HG03457 (cell line): ENCODE measurements around the gene POTEB2.
"Not testable (repeated sequence)": the region's sequence is repeated elsewhere in the genome, so short reads cannot be mapped to it uniquely, and the experiment has no call there.

Experiments used
- ATAC-seq: cut with Tn5 transposase; IDR thresholded peaks from one replicate; pipeline ENCODE4 v1.9.1; 2021; ENCODE audit warnings: moderate number of reproducible peaks; ENCODE audit not compliant: unreplicated experiment

The POTEB2 gene

DNA sequence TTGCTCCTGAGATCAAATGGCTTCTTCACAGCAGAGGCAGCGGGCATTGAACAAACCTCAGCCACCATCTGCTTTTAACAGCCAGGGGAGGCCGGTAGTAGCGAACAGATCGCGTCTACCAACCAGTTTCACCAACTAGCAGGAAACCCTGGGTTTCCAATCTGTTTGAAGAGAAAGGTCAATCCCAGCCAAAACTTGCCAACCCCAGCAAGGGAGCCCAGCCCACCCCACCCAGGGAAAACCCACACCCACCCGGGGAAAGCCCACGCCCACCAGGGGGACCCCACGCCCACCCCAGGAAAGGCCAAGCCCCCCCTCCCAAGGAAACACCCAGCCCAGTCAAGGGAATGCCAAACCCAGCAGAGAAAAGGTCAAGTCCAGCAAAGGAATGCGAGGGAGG is at the start of gene POTEB2:
POTEB2 (minus strand) TSS at position 101 of the 400 bp plus-strand sequence; CDS start at position 68, 33 bp downstream.
- not testable (repeated sequence) for ATAC-seq

DNA sequence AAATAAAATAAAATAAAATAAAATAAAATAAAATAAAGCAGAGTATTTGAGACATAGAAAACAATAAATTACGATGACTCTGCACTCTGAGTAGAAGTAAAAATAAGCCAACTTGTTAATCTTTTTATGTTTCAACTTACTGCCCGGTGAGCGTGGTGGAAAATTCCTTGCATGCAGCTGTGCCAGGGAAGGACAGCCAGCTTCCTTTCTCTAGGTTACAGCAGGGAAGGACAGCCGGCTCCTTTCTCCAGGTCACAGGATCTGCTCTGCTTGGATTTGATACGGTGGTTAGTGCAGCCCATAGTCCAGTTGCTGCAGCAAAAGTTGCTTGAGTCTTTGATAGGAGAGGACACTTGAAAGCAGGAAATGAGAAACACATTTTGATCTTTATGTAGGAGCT is 13.8 kb upstream of the POTEB2 start:
- not testable (repeated sequence) for ATAC-seq

DNA sequence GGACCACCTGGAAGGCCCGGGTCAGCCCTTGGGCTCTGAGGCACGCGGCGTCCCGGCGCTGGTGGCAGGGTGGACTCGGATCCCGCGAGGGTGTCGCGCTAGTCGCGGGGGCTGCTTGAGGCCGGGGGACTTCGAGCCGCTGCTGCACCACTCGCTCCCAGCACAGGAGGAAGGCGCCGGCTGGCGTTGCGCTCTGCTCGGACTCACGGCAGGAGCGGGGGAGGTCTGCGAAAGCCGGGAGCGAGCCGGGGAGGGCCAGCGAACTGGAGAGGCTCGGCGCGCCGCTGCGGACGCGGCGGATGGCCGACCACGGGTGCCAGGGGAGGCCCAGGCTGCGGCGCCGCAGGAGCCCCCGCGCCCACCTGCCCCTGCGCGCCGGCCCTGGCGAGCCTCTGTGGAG is 12.3 kb upstream of the POTEB2 start:
- ATAC-seq: not testable (repeated sequence)

DNA sequence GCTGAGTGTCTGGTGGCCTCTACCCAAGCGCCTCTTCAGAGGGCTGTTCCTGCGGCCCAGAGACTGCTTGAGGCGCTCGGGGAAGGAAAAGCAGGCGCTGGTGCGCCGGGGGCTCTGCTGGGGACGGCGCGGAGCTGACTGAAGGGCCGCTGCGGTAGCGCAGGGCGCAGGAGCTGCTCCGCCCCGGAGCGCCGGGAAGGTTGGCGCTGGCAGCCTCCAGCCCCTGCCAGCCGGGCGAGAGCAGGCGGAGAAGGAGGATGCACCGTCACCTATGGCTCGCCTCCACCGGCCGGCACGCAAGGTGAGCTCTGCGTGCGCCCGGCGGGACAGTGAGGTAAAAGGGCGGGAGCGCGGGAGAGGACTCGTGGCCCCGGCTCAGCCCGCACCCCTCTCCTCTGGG is 11.7 kb upstream of the POTEB2 start:
- not testable (repeated sequence) for ATAC-seq
